Measurements from ENCODE around the gene DBNDD2.

The DBNDD2 gene

GRCh38 chr20:45452772-45453691 is 44.9 kb downstream of the DBNDD2 start:
- no peak for DNase-seq

- DNase-seq: no peak
Observed at GRCh38 chr20:45456632-45457031, 48.5 kb downstream of the DBNDD2 start.

- DNase-seq: no peak
Observed at GRCh38 chr20:45459606-45460005, 51.5 kb downstream of the DBNDD2 start.
